WTC11 (cell line): ENCODE results near the gene DDX3Y.

Source experiments
- AR ChIP-seq: fragments of 250-450 bp; sonication (Bioruptor Pico); IDR thresholded peaks from 2 replicates; pipeline ENCODE4 v1.9.0; 2021; ENCODE audit warnings: mild to moderate bottlenecking
- CTCF ChIP-seq: fragments of 200-600 bp; IDR thresholded peaks from 2 replicates; pipeline ENCODE4 v1.8.0; 2022; ENCODE audit warnings: antibody characterized with exemption
- ESRRA ChIP-seq: sonication (generic); formaldehyde crosslinking; IDR thresholded peaks from 2 replicates; pipeline ENCODE4 v1.8.1; 2022; ENCODE audit warnings: mild to moderate bottlenecking, missing genetic modification reagents, borderline replicate concordance
- FOXK1 ChIP-seq: sonication (generic); formaldehyde crosslinking; IDR thresholded peaks from 2 replicates; pipeline ENCODE4 v1.8.0; 2022; ENCODE audit warnings: mild to moderate bottlenecking, moderate library complexity, missing genetic modification reagents
- MXD4 ChIP-seq: fragments of 250-450 bp; sonication (Bioruptor Pico); IDR thresholded peaks from 2 replicates; pipeline ENCODE4 v1.8.0; 2021; ENCODE audit warnings: mild to moderate bottlenecking, moderate library complexity, borderline replicate concordance
- NFE2L1 ChIP-seq: sonication (generic); formaldehyde crosslinking; IDR thresholded peaks from 2 replicates; pipeline ENCODE4 v1.8.1; 2023; ENCODE audit warnings: missing genetic modification reagents
- NR1H2 ChIP-seq: sonication (generic); formaldehyde crosslinking; IDR thresholded peaks from 2 replicates; pipeline ENCODE4 v1.9.0; 2021; ENCODE audit warnings: mild to moderate bottlenecking, moderate library complexity, missing genetic modification reagents
- NR2C2 ChIP-seq: sonication (generic); formaldehyde crosslinking; IDR thresholded peaks from 2 replicates; pipeline ENCODE4 v1.8.0; 2022; ENCODE audit warnings: mild to moderate bottlenecking, missing genetic modification reagents
- ZNF423 ChIP-seq: fragments of 250-450 bp; sonication (Bioruptor Pico); IDR thresholded peaks from 2 replicates; pipeline ENCODE4 v2.1.2; 2022; ENCODE audit warnings: mild to moderate bottlenecking, moderate library complexity
- TF ChIP-seq, protein P1 (sequence below): sonication (generic); formaldehyde crosslinking; IDR thresholded peaks from 2 replicates; pipeline ENCODE4 v1.8.1; 2022; ENCODE audit warnings: low read depth, mild to moderate bottlenecking, moderate library complexity, missing genetic modification reagents, borderline replicate concordance
- TF ChIP-seq, protein P2 (sequence below): fragments of 250-450 bp; sonication (Bioruptor Pico); IDR thresholded peaks from 2 replicates; pipeline ENCODE4 v2.1.2; 2022; ENCODE audit warnings: mild to moderate bottlenecking, moderate library complexity
- TF ChIP-seq, protein P3 (sequence below): sonication (generic); formaldehyde crosslinking; IDR thresholded peaks from 2 replicates; pipeline ENCODE4 v1.8.0; 2022; ENCODE audit warnings: missing genetic modification reagents
- TF ChIP-seq, protein P4 (sequence below): sonication (generic); formaldehyde crosslinking; IDR thresholded peaks from 2 replicates; pipeline ENCODE4 v1.8.1; 2023; ENCODE audit warnings: mild to moderate bottlenecking, missing genetic modification reagents
- TF ChIP-seq, protein P5 (sequence below): sonication (generic); formaldehyde crosslinking; IDR thresholded peaks from 2 replicates; pipeline ENCODE4 v1.8.0; 2022; ENCODE audit warnings: mild to moderate bottlenecking, missing genetic modification reagents

GRCh38 chrY:12905895-12906294 lies 1.2 kb downstream of the DDX3Y start:
- TF ChIP-seq NR2C2 (CRISPR knock-in tag) = no peak
- TF ChIP-seq, protein P1, sequence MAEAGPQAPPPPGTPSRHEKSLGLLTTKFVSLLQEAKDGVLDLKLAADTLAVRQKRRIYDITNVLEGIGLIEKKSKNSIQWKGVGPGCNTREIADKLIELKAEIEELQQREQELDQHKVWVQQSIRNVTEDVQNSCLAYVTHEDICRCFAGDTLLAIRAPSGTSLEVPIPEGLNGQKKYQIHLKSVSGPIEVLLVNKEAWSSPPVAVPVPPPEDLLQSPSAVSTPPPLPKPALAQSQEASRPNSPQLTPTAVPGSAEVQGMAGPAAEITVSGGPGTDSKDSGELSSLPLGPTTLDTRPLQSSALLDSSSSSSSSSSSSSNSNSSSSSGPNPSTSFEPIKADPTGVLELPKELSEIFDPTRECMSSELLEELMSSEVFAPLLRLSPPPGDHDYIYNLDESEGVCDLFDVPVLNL = no peak
- TF ChIP-seq CTCF = no peak
- no peak for TF ChIP-seq NR1H2 (CRISPR knock-in tag)
- no peak for TF ChIP-seq MXD4 (CRISPR knock-in tag)
- TF ChIP-seq ZNF423 = no peak
- TF ChIP-seq, protein P2, sequence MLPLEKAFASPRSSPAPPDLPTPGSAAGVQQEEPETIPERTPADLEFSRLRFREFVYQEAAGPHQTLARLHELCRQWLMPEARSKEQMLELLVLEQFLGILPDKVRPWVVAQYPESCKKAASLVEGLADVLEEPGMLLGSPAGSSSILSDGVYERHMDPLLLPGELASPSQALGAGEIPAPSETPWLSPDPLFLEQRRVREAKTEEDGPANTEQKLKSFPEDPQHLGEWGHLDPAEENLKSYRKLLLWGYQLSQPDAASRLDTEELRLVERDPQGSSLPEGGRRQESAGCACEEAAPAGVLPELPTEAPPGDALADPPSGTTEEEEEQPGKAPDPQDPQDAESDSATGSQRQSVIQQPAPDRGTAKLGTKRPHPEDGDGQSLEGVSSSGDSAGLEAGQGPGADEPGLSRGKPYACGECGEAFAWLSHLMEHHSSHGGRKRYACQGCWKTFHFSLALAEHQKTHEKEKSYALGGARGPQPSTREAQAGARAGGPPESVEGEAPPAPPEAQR (CRISPR knock-in tag) = no peak
- no peak for TF ChIP-seq NFE2L1 (CRISPR knock-in tag)
- TF ChIP-seq, protein P3, sequence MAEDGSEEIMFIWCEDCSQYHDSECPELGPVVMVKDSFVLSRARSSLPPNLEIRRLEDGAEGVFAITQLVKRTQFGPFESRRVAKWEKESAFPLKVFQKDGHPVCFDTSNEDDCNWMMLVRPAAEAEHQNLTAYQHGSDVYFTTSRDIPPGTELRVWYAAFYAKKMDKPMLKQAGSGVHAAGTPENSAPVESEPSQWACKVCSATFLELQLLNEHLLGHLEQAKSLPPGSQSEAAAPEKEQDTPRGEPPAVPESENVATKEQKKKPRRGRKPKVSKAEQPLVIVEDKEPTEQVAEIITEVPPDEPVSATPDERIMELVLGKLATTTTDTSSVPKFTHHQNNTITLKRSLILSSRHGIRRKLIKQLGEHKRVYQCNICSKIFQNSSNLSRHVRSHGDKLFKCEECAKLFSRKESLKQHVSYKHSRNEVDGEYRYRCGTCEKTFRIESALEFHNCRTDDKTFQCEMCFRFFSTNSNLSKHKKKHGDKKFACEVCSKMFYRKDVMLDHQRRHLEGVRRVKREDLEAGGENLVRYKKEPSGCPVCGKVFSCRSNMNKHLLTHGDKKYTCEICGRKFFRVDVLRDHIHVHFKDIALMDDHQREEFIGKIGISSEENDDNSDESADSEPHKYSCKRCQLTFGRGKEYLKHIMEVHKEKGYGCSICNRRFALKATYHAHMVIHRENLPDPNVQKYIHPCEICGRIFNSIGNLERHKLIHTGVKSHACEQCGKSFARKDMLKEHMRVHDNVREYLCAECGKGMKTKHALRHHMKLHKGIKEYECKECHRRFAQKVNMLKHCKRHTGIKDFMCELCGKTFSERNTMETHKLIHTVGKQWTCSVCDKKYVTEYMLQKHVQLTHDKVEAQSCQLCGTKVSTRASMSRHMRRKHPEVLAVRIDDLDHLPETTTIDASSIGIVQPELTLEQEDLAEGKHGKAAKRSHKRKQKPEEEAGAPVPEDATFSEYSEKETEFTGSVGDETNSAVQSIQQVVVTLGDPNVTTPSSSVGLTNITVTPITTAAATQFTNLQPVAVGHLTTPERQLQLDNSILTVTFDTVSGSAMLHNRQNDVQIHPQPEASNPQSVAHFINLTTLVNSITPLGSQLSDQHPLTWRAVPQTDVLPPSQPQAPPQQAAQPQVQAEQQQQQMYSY = no peak
- TF ChIP-seq, protein P4, sequence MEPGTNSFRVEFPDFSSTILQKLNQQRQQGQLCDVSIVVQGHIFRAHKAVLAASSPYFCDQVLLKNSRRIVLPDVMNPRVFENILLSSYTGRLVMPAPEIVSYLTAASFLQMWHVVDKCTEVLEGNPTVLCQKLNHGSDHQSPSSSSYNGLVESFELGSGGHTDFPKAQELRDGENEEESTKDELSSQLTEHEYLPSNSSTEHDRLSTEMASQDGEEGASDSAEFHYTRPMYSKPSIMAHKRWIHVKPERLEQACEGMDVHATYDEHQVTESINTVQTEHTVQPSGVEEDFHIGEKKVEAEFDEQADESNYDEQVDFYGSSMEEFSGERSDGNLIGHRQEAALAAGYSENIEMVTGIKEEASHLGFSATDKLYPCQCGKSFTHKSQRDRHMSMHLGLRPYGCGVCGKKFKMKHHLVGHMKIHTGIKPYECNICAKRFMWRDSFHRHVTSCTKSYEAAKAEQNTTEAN (CRISPR knock-in tag) = no peak
- no peak for TF ChIP-seq FOXK1 (CRISPR knock-in tag)
- TF ChIP-seq, protein P5, sequence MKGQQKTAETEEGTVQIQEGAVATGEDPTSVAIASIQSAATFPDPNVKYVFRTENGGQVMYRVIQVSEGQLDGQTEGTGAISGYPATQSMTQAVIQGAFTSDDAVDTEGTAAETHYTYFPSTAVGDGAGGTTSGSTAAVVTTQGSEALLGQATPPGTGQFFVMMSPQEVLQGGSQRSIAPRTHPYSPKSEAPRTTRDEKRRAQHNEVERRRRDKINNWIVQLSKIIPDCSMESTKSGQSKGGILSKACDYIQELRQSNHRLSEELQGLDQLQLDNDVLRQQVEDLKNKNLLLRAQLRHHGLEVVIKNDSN (CRISPR knock-in tag) = no peak
- no peak for TF ChIP-seq AR
- no peak for TF ChIP-seq ESRRA
